Tibial artery (tissue), 4 donors: ENCODE data around the gene UGT1A10.

Source experiments
- DNase-seq, 2 donors: peaks; one replicate each; pipeline ENCODE4 v3.0.0-alpha.2; 2019
- H3K27ac ChIP-seq, 2 donors: fragments of 200-600 bp; sonication (generic) in 1 of 2; 1 replicate in 1 of 2; 2 replicates in 1 of 2; pipeline ENCODE4 v1.5.1; 2018 to 2019; ENCODE audit warnings: mild to moderate bottlenecking in 1 of 2
- H3K27me3 ChIP-seq, 2 donors: fragments of 200-600 bp; sonication (generic) in 1 of 2; one replicate each; pipeline versions ENCODE4 v1.5.1 to v1.6.0; 2016 to 2019
- H3K36me3 ChIP-seq, 3 donors: fragments of 200-600 bp; sonication (generic) in 2 of 3; one replicate each; pipeline ENCODE4 v1.5.1; 2016 to 2019; ENCODE audit warnings: mild to moderate bottlenecking in 2 of 3
- H3K4me1 ChIP-seq, 4 donors: fragments of 200-600 bp; sonication (generic) in 2 of 4; 1 replicate in 3 of 4; 2 replicates in 1 of 4; pipeline ENCODE4 v1.5.1; 2016 to 2019
- H3K4me3 ChIP-seq, 2 donors: fragments of 200-600 bp; sonication (generic) in 1 of 2; 1 replicate in 1 of 2; 2 replicates in 1 of 2; pipeline ENCODE4 v1.5.1; 2018 to 2019; ENCODE audit warnings: mild to moderate bottlenecking in 2 of 2
- H3K9me3 ChIP-seq, 3 donors: fragments of 200-600 bp; sonication (generic) in 1 of 3; one replicate each; pipeline ENCODE4 v1.5.1; 2016 to 2019
- CTCF ChIP-seq, 2 experiments: fragments of 200-600 bp in 1 of 2; fragments of 450-650 bp in 1 of 2; IDR thresholded peaks; one replicate each; pipeline ENCODE4 v1.5.1; 2017 to 2019; ENCODE audit warnings: antibody characterized with exemption in 2 of 2, mild to moderate bottlenecking in 1 of 2, moderate library complexity in 1 of 2
- intact Hi-C: fragments of 100-400 bp; cut with DNase I; formaldehyde crosslinking; loops from one replicate; pipeline ENCODE4 v1.15.0; 2023; ENCODE audit warnings: low total_unique reads

UGT1A10 gene

GRCh38 chr2:233681521-233682099 is 45.4 kb downstream of the UGT1A10 start, which contains the start of gene UGT1A7:
TSS of gene UGT1A7 (plus strand) at chr2:233681901. CDS start at chr2:233681938, 37 bp downstream.
- Histone ChIP-seq H3K9me3 (no peaks in the 10 kb centered on the region), H3K4me3 (no peak within 1 kb of the TSS), H3K27me3 (no peaks in the 10 kb centered on the region), H3K36me3 (no peaks in the 10 kb centered on the region), H3K4me1 (no peaks in the 10 kb centered on the region), H3K27ac (no peak within 1 kb of the TSS)
- intact Hi-C loops, result no loop called here
- TF ChIP-seq CTCF (IDR thresholded peaks at IDR 0.05), result no peak
- DNase-seq, result no peak

GRCh38 chr2:233684640-233685039 is 48.4 kb downstream of the UGT1A10 start:
- H3K27ac ChIP-seq, result no peak overlapping the region
- TF ChIP-seq CTCF (IDR thresholded peaks at IDR 0.05), result no peak
- H3K4me3 ChIP-seq, result no peak overlapping the region
- H3K9me3 ChIP-seq, result no peaks in the 10 kb centered on the region
- intact Hi-C loops, result no loop called here
- no peak for DNase-seq
- no peaks in the 10 kb centered on the region for H3K36me3 ChIP-seq
- H3K4me1 ChIP-seq, result no peaks in the 10 kb centered on the region
- H3K27me3 ChIP-seq, result no peaks in the 10 kb centered on the region

GRCh38 chr2:233686928-233687327 is 50.7 kb downstream of the UGT1A10 start:
- no peaks in the 10 kb centered on the region for H3K4me1 ChIP-seq
- intact Hi-C loops, result no loop called here
- no peak for DNase-seq
- no peak for TF ChIP-seq CTCF (IDR thresholded peaks at IDR 0.05)
- no peak overlapping the region for H3K4me3 ChIP-seq
- no peak overlapping the region for H3K27ac ChIP-seq
- no peaks in the 10 kb centered on the region for H3K9me3 ChIP-seq
- H3K36me3 ChIP-seq, result no peaks in the 10 kb centered on the region
- H3K27me3 ChIP-seq, result no peaks in the 10 kb centered on the region

DNA sequence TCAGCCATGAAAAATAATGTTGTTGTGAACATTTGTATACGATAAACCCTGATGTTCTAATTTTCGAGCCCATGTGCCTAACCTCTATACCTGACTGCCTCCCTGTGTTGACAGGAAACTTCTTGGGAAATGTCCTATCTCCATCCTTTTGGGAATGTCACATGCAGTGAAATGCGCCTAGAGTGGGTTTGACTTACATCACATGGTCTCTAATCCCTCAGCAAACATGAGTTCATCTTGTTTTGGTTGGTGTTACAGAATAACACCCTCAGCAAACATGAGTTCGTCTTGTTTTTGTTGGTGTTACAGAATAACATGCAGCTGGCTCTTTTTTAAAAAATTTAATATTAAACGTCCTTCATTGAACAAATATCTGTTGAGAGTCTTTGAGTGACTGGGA is 52.1 kb downstream of the UGT1A10 start:
- no peak for TF ChIP-seq CTCF (IDR thresholded peaks at IDR 0.05)
- no peaks in the 10 kb centered on the region for H3K27me3 ChIP-seq

GRCh38 chr2:233689031-233689430 is 52.8 kb downstream of the UGT1A10 start:
- Histone ChIP-seq H3K36me3 (no peaks in the 10 kb centered on the region), H3K27me3 (no peaks in the 10 kb centered on the region), H3K9me3 (no peaks in the 10 kb centered on the region), H3K4me3 (no peak overlapping the region), H3K4me1 (no peaks in the 10 kb centered on the region), H3K27ac (no peak overlapping the region)
- no peak for DNase-seq
- no peak for TF ChIP-seq CTCF (IDR thresholded peaks at IDR 0.05)
- intact Hi-C loops, result no loop called here

More for the DNA sequence above, 52.1 kb downstream of the UGT1A10 start:
- H3K27ac ChIP-seq, result no peak overlapping the region
- DNase-seq, result no peak
- H3K4me3 ChIP-seq, result no peak overlapping the region
- H3K4me1 ChIP-seq, result no peaks in the 10 kb centered on the region
- no peaks in the 10 kb centered on the region for H3K36me3 ChIP-seq
- intact Hi-C loops, result no loop called here
- H3K9me3 ChIP-seq, result no peaks in the 10 kb centered on the region

GRCh38 chr2:233689501-233689900 is 53.3 kb downstream of the UGT1A10 start:
- TF ChIP-seq CTCF (IDR thresholded peaks at IDR 0.05), result no peak
- DNase-seq, result no peak
- H3K4me1 ChIP-seq, result no peaks in the 10 kb centered on the region

More at GRCh38 chr2:233689501-233689900, 53.3 kb downstream of the UGT1A10 start:
- H3K27me3 ChIP-seq, result no peaks in the 10 kb centered on the region
- no peak overlapping the region for H3K4me3 ChIP-seq
- no peak overlapping the region for H3K27ac ChIP-seq
- no peaks in the 10 kb centered on the region for H3K9me3 ChIP-seq
- H3K36me3 ChIP-seq, result no peaks in the 10 kb centered on the region
- intact Hi-C loops, result no loop called here
